GM19240 (cell line): ENCODE data around the gene MRPS14.

Source experiments
- DNase-seq: peaks from one replicate; pipeline ENCODE4 v3.0.0; 2011; ENCODE audit warnings: low spot score; ENCODE audit not compliant: insufficient read length

The MRPS14 gene

DNA sequence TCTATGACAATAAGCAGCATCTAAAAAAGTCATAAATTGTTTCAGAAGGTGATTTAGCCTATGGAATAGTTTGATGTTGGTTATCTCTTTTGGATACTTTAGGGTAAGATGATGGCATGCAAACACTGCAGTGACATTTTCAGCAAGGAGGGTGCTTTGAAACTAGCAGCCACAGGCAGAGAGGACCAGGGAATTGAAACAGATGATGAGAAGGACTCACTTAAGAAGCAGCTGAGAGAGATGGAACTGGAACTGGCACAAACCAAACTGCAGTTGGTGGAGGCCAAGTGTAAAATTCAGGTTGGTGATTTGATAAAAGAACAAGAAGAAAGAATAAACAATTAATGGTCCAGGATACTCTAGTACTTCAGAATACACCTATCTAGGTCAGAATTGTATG lies 34.7 kb downstream of the MRPS14 start:
- no peak for DNase-seq

DNA sequence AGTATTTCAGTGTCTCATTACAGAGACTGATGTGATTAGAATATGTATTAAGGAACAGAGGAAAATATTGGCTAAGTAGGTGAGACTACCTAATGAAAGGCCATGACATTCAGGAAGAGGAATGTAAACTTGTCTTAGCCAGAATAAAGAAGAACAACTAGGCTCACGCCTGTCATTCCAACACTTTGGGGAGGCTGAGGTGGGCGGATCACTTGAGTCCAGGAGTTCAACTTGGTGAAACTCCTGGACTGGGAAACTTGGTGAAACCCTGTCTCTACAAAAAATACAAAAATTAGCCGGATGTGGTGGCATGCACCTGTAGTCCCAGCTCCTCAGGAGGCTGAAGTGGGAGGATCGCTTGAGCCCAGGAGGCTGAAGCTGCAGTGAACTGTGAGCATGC lies 38.3 kb downstream of the MRPS14 start:
- DNase-seq, result no peak

DNA sequence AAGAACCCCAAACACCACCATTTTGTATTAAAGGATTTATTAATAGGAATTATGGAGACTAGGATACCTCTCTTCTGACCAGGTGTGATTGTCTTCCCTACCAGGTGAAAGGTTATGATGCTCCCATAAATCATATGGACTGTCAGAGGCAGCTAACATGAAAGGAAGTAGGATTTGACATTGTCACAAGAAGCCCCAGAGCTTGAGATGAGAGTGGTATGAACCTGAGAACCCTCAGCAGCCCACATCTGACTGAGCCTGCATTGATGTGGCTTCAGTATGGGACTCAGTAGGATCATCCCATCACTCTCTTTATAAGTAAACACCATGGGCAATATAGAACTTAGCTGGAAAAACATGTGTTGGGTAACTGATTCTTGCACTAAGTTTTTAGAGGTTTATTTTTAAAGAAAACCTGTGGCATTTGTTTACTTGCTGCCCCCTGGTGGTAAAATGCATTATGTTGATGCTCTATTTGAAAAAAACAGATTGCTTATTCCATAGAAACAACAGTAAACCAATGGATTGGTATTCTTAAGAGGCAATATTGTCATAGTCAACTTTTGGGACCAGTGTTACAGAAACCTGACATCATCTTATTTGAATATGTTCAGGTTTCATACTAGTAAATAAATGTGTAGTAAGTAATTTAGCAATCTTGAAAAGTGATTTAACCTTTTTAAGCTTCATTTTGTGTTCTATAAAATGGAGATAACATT lies 40.1 kb downstream of the MRPS14 start:
- no peak for DNase-seq

DNA sequence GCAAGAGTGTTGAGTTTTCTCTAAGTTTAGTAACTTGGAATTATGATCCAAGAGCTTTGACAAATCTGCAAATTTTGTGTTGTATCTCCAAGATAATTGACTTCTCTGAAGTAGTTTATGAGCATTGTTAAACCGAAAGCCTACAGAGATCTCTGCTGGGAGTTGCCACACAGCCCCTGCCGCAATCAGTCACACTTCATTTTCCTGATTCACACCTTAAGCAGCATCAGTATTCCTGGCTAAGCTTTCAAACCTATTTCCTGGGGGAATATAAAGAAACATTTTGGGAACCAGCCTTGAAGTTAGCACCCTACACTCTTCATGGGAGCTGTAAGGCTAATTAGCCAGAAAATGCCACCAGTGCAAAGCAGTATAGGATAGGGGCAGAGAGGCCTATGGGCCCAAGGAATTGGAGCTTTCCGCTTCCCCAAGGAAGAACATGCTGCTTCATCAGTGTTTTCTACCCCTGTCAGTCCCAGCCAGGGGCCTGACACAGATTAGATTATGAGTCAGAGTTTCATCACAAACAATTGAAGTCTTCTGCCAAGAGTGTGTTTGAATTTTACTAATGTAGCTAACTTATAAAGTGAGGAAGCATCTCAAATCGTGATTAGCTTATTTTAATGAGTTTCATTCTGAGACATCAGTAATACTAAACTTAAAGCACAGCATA lies 46.7 kb downstream of the MRPS14 start:
- no peak for DNase-seq

DNA sequence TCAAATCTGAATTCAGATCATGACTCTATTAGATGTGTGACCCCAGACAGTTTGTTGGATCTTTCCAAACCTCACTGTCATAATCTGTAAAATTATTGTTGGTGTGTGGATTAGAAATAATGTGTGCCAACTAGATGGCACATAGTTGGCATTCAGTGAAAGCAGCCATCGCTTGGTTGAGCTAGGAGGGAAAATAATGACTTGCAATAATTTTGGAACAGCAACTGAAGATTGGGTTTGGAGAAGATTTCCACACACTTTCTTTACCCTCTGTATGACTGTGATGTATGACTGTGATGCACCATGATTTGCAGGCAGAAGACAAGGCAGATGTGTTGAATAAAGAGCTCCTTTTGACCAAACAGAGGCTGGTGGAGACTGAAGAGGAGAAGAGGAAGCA lies 47.5 kb downstream of the MRPS14 start:
- DNase-seq, result no peak

DNA sequence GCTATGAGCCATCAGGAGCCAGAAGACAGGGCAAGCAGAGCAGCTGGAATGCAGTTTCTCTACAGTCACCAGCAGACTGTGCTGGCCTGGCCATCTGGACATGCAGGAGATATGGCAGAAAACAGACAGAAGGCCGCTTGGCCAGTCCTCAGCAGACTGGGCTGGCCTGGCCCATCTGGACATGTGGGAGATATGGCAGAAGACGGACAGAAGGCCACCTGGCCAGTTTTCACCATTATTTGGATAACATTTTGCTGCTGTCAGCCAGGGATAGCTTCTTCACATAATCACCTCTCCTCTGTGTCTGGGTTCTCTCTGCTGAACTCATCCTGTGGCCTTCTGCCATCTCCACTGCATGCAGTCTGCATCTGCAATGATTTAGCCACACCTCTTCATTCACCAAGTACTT lies 48.5 kb downstream of the MRPS14 start:
- no peak for DNase-seq

DNA sequence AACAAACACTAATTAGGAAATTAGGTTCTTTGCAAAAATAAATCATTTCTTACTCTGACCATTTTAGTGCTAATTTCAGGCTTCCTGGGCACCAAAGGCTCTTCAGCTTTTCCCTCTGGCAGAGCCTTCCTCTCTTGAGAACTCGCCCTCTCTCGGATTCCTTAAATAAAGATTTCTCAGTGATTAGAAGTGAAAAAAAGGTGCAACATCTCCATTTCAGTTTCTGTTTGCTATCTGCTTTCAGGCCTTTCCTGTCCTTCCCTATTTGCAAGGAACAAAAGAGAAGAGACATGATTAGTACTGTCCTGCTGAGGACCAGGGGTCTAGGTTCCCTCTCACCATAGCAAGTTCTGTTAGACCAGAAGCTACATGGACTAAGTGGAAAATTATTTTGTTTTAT lies 51.3 kb downstream of the MRPS14 start:
- no peak for DNase-seq

DNA sequence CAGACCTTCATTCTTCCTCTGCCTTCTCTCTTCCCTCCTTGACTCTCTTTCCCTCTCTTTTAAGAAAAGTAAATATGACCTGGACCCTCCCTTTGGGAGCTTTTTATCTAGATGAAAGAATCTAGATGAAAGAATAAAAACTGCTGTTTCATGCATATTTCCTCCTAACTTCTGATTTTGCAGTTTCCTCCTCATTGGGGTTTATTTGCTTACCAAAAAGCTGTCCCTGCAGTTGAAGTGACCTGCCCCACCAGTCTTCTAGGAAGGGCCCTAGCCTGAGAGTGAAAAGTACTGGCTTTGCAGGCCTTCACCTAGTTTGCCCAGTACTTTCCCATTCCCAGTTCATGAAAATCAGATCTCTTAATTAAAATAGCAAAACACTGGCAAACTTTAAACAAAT lies 51.8 kb downstream of the MRPS14 start:
- DNase-seq, result no peak

DNA sequence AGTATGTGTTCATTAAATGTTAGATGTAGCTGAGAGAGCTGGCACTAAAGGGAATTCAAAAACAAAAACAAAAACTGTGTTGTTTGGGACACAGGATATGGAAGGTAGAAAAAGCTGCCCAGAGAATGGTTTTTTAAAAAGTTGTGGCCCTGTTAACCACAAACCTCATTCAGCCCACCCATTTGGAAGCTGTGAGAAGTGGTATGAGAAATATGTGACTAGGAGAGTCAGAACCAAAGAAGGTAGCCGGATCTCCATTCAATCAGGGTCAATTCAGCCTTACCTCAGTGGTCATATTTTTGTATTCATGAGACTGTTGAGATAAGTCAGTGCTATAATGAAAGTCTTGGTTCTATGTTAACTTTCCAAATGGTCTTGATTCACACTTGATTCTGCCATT lies 53.2 kb downstream of the MRPS14 start:
- no peak for DNase-seq

DNA sequence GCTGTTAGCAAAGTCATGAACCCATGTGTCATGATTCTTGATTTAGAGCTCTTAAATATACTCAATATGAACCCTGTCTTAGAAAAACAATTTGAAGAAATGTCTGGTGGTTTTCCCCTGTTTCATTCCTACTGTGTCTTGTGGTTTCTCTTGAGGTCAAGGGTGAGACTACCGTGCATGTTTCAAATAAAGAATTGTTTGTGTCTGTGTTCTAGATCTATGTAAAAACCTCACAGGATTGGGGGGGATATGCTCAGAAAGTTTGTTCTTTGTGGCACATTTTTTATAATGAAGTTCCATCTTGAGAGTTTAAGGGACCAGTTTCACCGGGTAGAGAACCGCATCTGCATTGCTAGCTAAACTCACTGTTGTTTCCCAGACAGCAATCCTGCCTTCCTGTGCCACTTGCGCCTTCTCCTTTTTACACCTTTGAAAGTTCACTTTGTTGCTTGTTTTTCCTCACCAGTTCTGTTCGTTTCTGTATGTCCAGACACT lies 54.4 kb downstream of the MRPS14 start:
- no peak for DNase-seq

DNA sequence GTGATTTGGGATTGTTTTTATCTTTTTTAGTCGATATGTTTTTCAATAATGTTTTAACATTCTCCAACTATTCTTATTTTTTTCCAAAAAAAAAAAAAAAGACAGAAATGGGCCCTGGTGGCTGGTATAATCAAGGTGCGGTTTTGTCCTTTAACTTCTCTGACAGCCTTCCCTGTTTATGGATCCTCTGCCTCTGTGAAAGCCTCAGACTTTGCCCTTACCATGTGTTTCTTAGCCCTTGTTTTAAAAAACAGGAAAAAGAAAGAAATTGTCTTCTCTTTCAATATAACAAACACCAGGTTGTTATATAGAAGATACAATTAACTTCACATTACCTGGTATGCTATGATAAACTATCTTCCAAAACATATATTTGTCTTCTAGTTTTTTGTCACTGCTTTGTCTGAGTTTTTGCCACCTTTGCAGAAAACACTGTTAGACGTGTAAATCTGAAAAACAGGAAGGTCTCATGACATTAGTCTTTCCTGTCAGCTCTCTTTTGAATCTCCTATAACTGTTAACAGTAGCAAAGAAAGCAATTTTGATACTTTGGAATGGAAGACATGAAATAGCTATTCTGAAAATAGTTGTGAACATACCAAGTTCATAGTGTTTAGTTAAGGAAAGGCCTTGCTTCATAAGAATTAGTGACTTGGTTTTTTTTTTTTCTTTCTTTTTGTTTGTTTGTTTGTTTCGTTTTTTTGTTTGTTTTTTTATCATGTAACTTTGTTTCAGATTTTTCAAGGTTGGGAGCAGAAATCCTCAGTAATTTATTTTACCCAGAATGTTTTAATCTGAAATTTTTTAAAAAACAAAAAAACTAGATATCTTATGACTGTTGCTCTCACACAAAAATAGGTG lies 55.1 kb downstream of the MRPS14 start:
- no peak for DNase-seq

DNA sequence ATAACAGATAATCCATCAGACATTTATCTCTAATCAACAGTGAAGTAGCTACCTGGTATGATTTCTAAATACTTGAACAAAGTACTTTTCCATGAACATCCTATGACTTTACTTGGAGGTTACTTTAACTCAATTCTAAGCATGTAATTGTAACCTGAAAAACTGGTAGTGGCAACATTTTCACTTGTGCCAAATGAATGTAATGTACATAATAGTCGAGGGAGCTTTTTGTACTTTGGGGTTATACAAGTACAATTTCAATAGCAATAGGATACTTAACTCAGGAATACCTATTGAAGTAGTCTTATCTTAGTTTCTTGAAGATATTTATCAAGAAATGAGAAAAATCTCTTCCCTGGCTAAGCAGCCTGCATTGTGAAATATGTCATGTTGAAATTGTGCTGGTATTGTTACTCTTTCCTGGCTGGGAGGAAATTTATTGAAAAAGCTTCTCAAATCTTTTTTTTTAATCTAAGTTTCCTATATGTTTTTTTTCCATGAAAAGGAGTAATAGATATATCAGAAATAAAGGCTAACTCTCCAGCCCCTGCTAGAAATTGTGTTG lies 57.1 kb downstream of the MRPS14 start:
- DNase-seq, result no peak

DNA sequence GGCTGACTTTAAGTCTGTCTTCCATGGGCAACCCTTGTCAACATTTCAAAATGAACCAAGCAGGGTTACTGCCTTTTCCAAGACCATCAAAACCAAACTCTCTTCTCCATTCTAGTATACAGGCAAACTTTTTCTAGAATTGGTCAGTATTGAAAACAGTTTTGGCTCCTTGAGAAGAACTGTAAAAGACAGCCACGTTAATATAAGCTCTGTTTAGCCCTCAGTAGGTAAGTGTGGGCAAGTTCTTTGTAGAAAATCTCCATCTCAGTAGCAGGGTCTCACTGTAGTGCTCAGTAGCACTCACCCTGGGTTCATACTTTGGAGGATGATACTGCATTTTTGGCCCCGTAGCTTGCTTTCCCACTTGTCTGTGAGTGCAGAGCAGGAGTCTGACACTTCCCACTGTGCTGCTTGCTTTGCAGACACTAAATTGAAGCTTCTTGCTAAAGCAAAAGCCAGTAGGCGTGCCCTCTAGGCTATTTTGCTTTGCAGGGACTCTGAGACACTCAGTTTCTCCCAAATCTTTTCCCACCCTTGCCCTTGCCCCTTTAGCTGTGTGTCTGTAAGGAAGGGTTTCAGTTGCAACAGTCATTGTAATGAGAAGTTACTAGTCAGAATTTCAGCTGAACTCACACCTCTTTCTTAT lies 57.7 kb downstream of the MRPS14 start:
- no peak for DNase-seq

DNA sequence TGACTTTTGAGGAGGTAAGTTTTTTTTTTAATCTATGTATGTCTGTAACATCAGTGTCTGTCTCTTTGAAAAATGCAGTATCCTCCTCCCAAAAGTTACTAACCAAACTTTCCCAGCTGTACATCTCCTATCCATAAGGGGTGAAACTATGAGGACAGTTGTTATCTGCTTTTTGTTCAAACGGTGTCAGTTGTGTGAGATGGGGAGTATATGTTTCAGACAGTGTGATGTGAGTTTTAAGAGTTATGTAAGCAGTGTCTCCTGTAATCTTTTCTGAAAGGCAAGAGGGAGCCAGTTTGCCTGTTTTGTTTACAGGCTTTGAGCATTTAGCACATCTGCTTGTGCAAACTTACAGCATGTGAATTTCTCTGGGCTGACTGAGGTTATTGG lies 58.3 kb downstream of the MRPS14 start:
- no peak for DNase-seq

DNA sequence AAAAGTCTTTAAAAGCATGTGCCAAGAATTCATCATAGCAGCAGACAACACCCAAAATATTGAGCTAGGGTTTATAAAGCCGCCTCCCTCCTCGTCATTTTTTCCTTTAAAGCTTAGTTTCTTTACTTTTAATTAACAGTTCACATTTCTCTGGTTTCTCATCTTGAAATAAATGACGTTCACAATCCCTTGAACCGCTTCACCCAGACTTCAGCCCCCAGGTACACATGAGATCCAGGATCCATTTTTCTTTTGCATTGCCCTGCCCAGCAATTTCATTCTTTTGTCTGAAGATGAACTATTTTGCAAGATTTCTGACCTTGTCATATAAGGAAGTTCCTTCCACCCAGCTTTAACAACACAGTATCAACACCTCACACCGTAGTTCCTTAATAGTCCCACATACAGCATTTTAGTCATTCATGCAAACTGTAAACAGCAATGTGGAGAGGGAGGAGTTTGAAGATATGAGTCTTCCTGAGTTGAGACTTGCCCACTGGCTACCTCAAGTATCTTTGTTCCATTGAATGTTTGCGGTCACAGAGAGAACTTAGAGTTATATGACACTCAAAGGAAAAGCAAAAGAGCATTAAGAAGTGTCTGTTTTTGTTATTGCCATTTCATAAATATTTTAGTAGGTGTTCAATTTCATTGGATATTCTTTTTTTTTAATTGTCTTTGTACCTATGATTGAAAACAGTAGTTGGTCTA lies 58.8 kb downstream of the MRPS14 start:
- DNase-seq, result no peak

DNA sequence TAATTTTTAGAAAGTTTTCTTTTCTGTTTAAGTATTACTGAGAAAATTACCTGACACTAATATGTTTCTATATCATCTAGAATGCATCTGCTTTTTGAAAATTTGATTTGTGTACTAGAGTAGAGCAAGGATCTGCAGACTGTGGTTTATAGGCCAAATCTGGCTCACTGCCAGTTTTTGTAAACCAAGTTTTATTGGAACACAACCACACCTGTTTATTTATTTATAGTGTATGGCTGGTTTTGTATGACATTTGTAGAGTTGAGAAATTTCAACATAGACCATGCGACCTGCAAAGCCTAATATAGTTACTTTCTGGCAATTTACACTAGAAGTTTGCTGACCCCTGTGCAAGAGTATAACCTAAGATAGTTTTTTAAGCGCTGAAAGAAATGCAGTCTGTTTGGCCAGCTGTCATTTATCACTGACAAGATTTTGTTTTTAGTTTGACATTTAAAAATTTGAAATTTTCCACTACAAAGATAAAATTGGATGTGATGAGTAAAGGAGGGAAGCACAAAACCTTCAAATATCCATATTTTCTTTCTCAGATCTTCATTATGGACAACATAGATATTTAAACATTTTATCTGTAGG lies 59.6 kb downstream of the MRPS14 start:
- no peak for DNase-seq
